ENCODE data around the gene MLPH.

The MLPH gene

GRCh38 chr2:237530472-237531433, 43.7 kb downstream of the MLPH start:
- Histone ChIP-seq H3K9me3 (ENCODE audit: insufficient read depth, low read depth, low read length) (no peaks in the 10 kb centered on the region), H3K79me2 (ENCODE audit: insufficient read depth, low read length) (no peaks in the 10 kb centered on the region), H2AFZ (ENCODE audit: low read length) (no peak overlapping the region), H3K27me3 (ENCODE audit: insufficient read depth, low read length, poor library complexity, severe bottlenecking) (no peaks in the 10 kb centered on the region), H3F3A (ENCODE audit: low read depth) (no peaks in the 10 kb centered on the region), H3K9ac (ENCODE audit: low read depth, low read length, poor library complexity, severe bottlenecking) (no peak overlapping the region), H3K9me2 (replicated peaks; ENCODE audit: low read depth, low read length) (no peaks in the 10 kb centered on the region), H3K4me1 (ENCODE audit: insufficient read depth, low read length, poor library complexity, severe bottlenecking) (no peaks in the 10 kb centered on the region), H3K36me3 (ENCODE audit: insufficient read depth, low read length) (no peaks in the 10 kb centered on the region), H3K4me2 (ENCODE audit: low read depth, low read length, poor library complexity, severe bottlenecking) (no peak overlapping the region), H4K20me1 (ENCODE audit: insufficient read depth, low read length, poor library complexity, severe bottlenecking) (no peaks in the 10 kb centered on the region), H3K4me3 (ENCODE audit: low read length, poor library complexity, severe bottlenecking) (no peak overlapping the region)
- no peak for TF ChIP-seq EZH2phosphoT487 (IDR thresholded peaks at IDR 0.05; ENCODE audit: borderline replicate concordance)
- TF ChIP-seq CTCF (conservative IDR thresholded peaks at IDR 0.05; ENCODE audit: low read length), result no peak

GRCh38 chr2:237532160-237532559, 45.1 kb downstream of the MLPH start:
- H3K4me2 ChIP-seq (ENCODE audit: low read depth, low read length, poor library complexity, severe bottlenecking), result no peak overlapping the region
- no peaks in the 10 kb centered on the region for H4K20me1 ChIP-seq (ENCODE audit: insufficient read depth, low read length, poor library complexity, severe bottlenecking)
- no peaks in the 10 kb centered on the region for H3K9me3 ChIP-seq (ENCODE audit: insufficient read depth, low read depth, low read length)
- H3K9me2 ChIP-seq (replicated peaks; ENCODE audit: low read depth, low read length), result no peaks in the 10 kb centered on the region
- H3F3A ChIP-seq (ENCODE audit: low read depth), result no peaks in the 10 kb centered on the region
- TF ChIP-seq EZH2phosphoT487 (IDR thresholded peaks at IDR 0.05; ENCODE audit: borderline replicate concordance) (no peak), CTCF (conservative IDR thresholded peaks at IDR 0.05; ENCODE audit: low read length) (no peak)
- H3K79me2 ChIP-seq (ENCODE audit: insufficient read depth, low read length), result no peaks in the 10 kb centered on the region
- H2AFZ ChIP-seq (ENCODE audit: low read length), result no peak overlapping the region
- no peak overlapping the region for H3K4me3 ChIP-seq (ENCODE audit: low read length, poor library complexity, severe bottlenecking)
- no peak overlapping the region for H3K9ac ChIP-seq (ENCODE audit: low read depth, low read length, poor library complexity, severe bottlenecking)
- no peaks in the 10 kb centered on the region for H3K27me3 ChIP-seq (ENCODE audit: insufficient read depth, low read length, poor library complexity, severe bottlenecking)
- H3K4me1 ChIP-seq (ENCODE audit: insufficient read depth, low read length, poor library complexity, severe bottlenecking), result no peaks in the 10 kb centered on the region
- no peaks in the 10 kb centered on the region for H3K36me3 ChIP-seq (ENCODE audit: insufficient read depth, low read length)

GRCh38 chr2:237533668-237534161, 46.7 kb downstream of the MLPH start:
- Histone ChIP-seq H3K4me3 (ENCODE audit: low read length, poor library complexity, severe bottlenecking) (no peak overlapping the region), H3K9ac (ENCODE audit: low read depth, low read length, poor library complexity, severe bottlenecking) (no peak overlapping the region)

More at GRCh38 chr2:237533668-237534161, 46.7 kb downstream of the MLPH start:
- H3K4me2 ChIP-seq (ENCODE audit: low read depth, low read length, poor library complexity, severe bottlenecking), result no peak overlapping the region
- H3K36me3 ChIP-seq (ENCODE audit: insufficient read depth, low read length), result no peaks in the 10 kb centered on the region
- no peak for TF ChIP-seq EZH2phosphoT487 (IDR thresholded peaks at IDR 0.05; ENCODE audit: borderline replicate concordance)
- no peak for TF ChIP-seq CTCF (conservative IDR thresholded peaks at IDR 0.05; ENCODE audit: low read length)
- H2AFZ ChIP-seq (ENCODE audit: low read length), result no peak overlapping the region
- H3K4me1 ChIP-seq (ENCODE audit: insufficient read depth, low read length, poor library complexity, severe bottlenecking), result no peaks in the 10 kb centered on the region
- H3F3A ChIP-seq (ENCODE audit: low read depth), result no peaks in the 10 kb centered on the region
- no peaks in the 10 kb centered on the region for H3K9me2 ChIP-seq (replicated peaks; ENCODE audit: low read depth, low read length)
- no peaks in the 10 kb centered on the region for H3K79me2 ChIP-seq (ENCODE audit: insufficient read depth, low read length)
- no peaks in the 10 kb centered on the region for H3K9me3 ChIP-seq (ENCODE audit: insufficient read depth, low read depth, low read length)
- no peaks in the 10 kb centered on the region for H4K20me1 ChIP-seq (ENCODE audit: insufficient read depth, low read length, poor library complexity, severe bottlenecking)
- no peaks in the 10 kb centered on the region for H3K27me3 ChIP-seq (ENCODE audit: insufficient read depth, low read length, poor library complexity, severe bottlenecking)
